Hepatocyte (in vitro differentiated cells): ENCODE measurements around the gene TNFAIP8L3.

ENCODE experiments used
- CTCF ChIP-seq: fragments of 200-600 bp; sonication (generic); IDR thresholded peaks from 2 replicates; pipeline ENCODE4 v1.5.1; 2016; ENCODE audit warnings: antibody characterized with exemption, mild to moderate bottlenecking; ENCODE audit not compliant: poor library complexity
- EZH2 ChIP-seq: fragments of 200-600 bp; sonication (generic); IDR thresholded peaks from 2 replicates; pipeline ENCODE4 v1.6.1; 2016; ENCODE audit warnings: antibody characterized with exemption, mild to moderate bottlenecking, borderline replicate concordance
- EZH2phosphoT487 ChIP-seq: fragments of 200-600 bp; sonication (generic); IDR thresholded peaks from one replicate; pipeline ENCODE4 v1.6.1; 2018; ENCODE audit warnings: antibody characterized with exemption, mild to moderate bottlenecking, low read depth, moderate library complexity; ENCODE audit not compliant: unreplicated experiment, severe bottlenecking

GRCh38 chr15:51080286-51080685 lies 14.4 kb downstream of the TNFAIP8L3 start:
- TF ChIP-seq CTCF: no peak
- TF ChIP-seq EZH2: no peak
- no peak for TF ChIP-seq EZH2phosphoT487
